Stomach (tissue), 9 donors: Measurements from ENCODE around the gene RANBP3. TPM values are rescaled to one million over a fixed set of nuclear protein-coding genes. Genes with fewer than 3 reads are reported as not detected.
"Not testable (repeated sequence)": the region's sequence is repeated elsewhere in the genome, so short reads cannot be mapped to it uniquely, and the experiment has no call there.

Source experiments
- DNase-seq, 2 donors: peaks; one replicate each; pipeline versions ENCODE4 v3.0.0 to v3.0.0-alpha.2; 2013 to 2019
- H3K27ac ChIP-seq, 5 donors: fragments of 200-600 bp in 4 of 5; sonication (generic) in 4 of 5; one replicate each; pipeline ENCODE4 v1.5.1; 2013 to 2019; ENCODE audit warnings: mild to moderate bottlenecking in 1 of 5, moderate library complexity in 1 of 5
- H3K27me3 ChIP-seq, 3 donors: fragments of 200-600 bp; sonication (generic); one replicate each; pipeline ENCODE4 v1.5.1; 2017 to 2019; ENCODE audit warnings: mixed run types in 1 of 3
- H3K36me3 ChIP-seq, 4 donors: fragments of 200-600 bp; sonication (generic); 1 replicate in 3 of 4; 2 replicates in 1 of 4; pipeline ENCODE4 v1.5.1; 2016 to 2019
- H3K4me1 ChIP-seq, 4 donors: fragments of 200-600 bp; sonication (generic); one replicate each; pipeline ENCODE4 v1.5.1; 2016 to 2019
- H3K4me3 ChIP-seq, 4 donors: fragments of 200-600 bp; sonication (generic) in 3 of 4; one replicate each; pipeline ENCODE4 v1.5.1; 2016 to 2019; ENCODE audit warnings: mild to moderate bottlenecking in 1 of 4
- H3K9me3 ChIP-seq, 4 donors: fragments of 200-600 bp; sonication (generic); one replicate each; pipeline ENCODE4 v1.5.1; 2016 to 2019
- CTCF ChIP-seq, 7 experiments: fragments of 450-650 bp in 4 of 7; fragments of 200-600 bp in 3 of 7; sonication (generic) in 3 of 7; IDR thresholded peaks; one replicate each; pipeline ENCODE4 v1.5.1; 2016 to 2019; ENCODE audit warnings: antibody characterized with exemption in 7 of 7, control low read depth in 2 of 7, mild to moderate bottlenecking in 1 of 7
- EP300 ChIP-seq: sonication (generic); formaldehyde crosslinking; IDR thresholded peaks from one replicate; pipeline ENCODE4 v1.6.1; 2017; ENCODE audit warnings: antibody characterized with exemption
- POLR2A ChIP-seq, 4 donors: fragments of 450-650 bp; IDR thresholded peaks; one replicate each; pipeline ENCODE4 v1.6.1; 2016; ENCODE audit warnings: antibody characterized with exemption in 4 of 4, control low read depth in 2 of 4, mild to moderate bottlenecking in 1 of 4, moderate library complexity in 1 of 4
- POLR2AphosphoS5 ChIP-seq, 3 donors: sonication (generic); formaldehyde crosslinking; IDR thresholded peaks; one replicate each; pipeline ENCODE4 v1.6.1; 2016; ENCODE audit warnings: antibody characterized with exemption in 3 of 3
- WGBS, 5 donors: extraction: QIAGEN DNeasy Blood & Tissue Kit in 3 of 5; methylation state at CpG; one replicate each; pipeline versions ENCODE4 v1.1.5 to v1.1.7; 2013 to 2018; 5-methylcytosine and 5-hydroxymethylcytosine counted together
- intact Hi-C: fragments of 100-400 bp; cut with DNase I; formaldehyde crosslinking; loops from one replicate; pipeline ENCODE4 v1.15.1; 2023; ENCODE audit warnings: low total_unique reads
- polyA plus RNA-seq, 3 donors: library from polyadenylated mRNA; stranded (reverse); fragments of 200-250 nt; gene quantifications; one replicate each; pipeline ENCODE4 v1.2.3, GENCODE V29; 2013
- total RNA-seq, 5 donors: library from RNA; depleted of rRNA; stranded (reverse); fragments of >200 nt; gene quantifications; one replicate each; pipeline versions ENCODE4 v1.1.0 to v1.2.3, GENCODE V29; 2014 to 2016
- donor health status: healthy with polysubstance abuse.
- donor health status: Bipolar disorder and iron deficiency.
- donor health status: healthy.

RANBP3 gene
- total and polyA plus RNA-seq, 8 donors = 27.7 to 235 (median 39.2) TPM

- no peak overlapping the region for H3K27ac ChIP-seq
- TF ChIP-seq EP300 (no peak), POLR2AphosphoS5 (IDR thresholded peaks at IDR 0.05) (no peak), CTCF (IDR thresholded peaks at IDR 0.05) (no peak), POLR2A (IDR thresholded peaks at IDR 0.05) (no peak)
- 70 to 86% (median 71%) methylated on average over 9 to 10 of the region's 10 CpGs for WGBS, 5 donors
- peaks cover 3 to 74% (median 52%) of the 10 kb centered on the region in 4 donors for H3K36me3 ChIP-seq
- H3K9me3 ChIP-seq = no peaks in the 10 kb centered on the region
- intact Hi-C loops = no loop called here
- no peaks in the 10 kb centered on the region for H3K4me1 ChIP-seq
- H3K4me3 ChIP-seq = no peak overlapping the region
- no peaks in the 10 kb centered on the region for H3K27me3 ChIP-seq
- DNase-seq = no peak
Observed at GRCh38 chr19:6011206-6011605, 33.3 kb upstream of the RANBP3 start.

GRCh38 chr19:6010107-6010506, 32.2 kb upstream of the RANBP3 start:
- H3K4me3 ChIP-seq = no peak overlapping the region
- peaks cover 3 to 80% (median 62%) of the 10 kb centered on the region in 4 donors for H3K36me3 ChIP-seq
- 91 to 95% (median 94%) methylated on average over 8 to 16 of the region's 16 CpGs for WGBS, 5 donors
- no peak for DNase-seq
- no peak for TF ChIP-seq POLR2A (IDR thresholded peaks at IDR 0.05)
- no peak for TF ChIP-seq CTCF (IDR thresholded peaks at IDR 0.05)
- TF ChIP-seq POLR2AphosphoS5 (IDR thresholded peaks at IDR 0.05) = no peak
- TF ChIP-seq EP300 = no peak
- H3K27ac ChIP-seq = no peak overlapping the region
- no peaks in the 10 kb centered on the region for H3K27me3 ChIP-seq
- H3K9me3 ChIP-seq = no peaks in the 10 kb centered on the region
- H3K4me1 ChIP-seq = no peaks in the 10 kb centered on the region
- intact Hi-C loops = no loop called here

DNA sequence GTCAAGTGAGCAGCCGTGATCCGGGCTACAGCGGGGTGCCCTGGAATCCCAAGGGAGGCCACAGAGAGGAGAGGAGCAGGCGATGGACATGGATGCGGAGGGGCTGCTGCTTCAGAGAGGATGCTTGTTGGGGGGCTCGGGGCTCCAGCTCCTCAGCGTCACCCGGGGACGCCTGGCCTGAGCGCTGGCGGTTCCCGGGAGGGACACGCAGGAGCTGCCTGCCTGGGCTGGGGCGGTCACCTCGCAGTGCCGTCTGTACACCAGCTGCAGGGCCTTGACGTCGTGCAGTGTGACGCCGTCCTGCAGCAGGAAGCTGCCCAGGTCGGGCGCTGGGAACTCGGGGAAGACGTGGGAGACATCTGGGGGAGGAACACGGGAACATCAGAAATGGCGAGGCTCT, 29.9 kb upstream of the RANBP3 start:
- no peak for DNase-seq
- H3K36me3 ChIP-seq = peaks cover 3 to 90% (median 73%) of the 10 kb centered on the region in 4 donors
- 85 to 90% (median 89%) methylated on average over 26 of the region's 26 CpGs for WGBS, 5 donors
- intact Hi-C loops = no loop called here
- no peaks in the 10 kb centered on the region for H3K9me3 ChIP-seq
- H3K4me1 ChIP-seq = no peaks in the 10 kb centered on the region
- no peaks in the 10 kb centered on the region for H3K27me3 ChIP-seq
- TF ChIP-seq POLR2A (IDR thresholded peaks at IDR 0.05) (no peak), EP300 (no peak), CTCF (IDR thresholded peaks at IDR 0.05) (no peak), POLR2AphosphoS5 (IDR thresholded peaks at IDR 0.05) (no peak)
- no peak overlapping the region for H3K27ac ChIP-seq
- no peak overlapping the region for H3K4me3 ChIP-seq

GRCh38 chr19:6006896-6007295, 29.0 kb upstream of the RANBP3 start:
- DNase-seq = no peak
- Histone ChIP-seq H3K4me1 (no peaks in the 10 kb centered on the region), H3K9me3 (no peaks in the 10 kb centered on the region), H3K27ac (no peak overlapping the region), H3K4me3 (no peak overlapping the region), H3K27me3 (no peaks in the 10 kb centered on the region), H3K36me3 (peaks cover 3 to 92% (median 74%) of the 10 kb centered on the region in 4 donors)
- no peak for TF ChIP-seq POLR2AphosphoS5 (IDR thresholded peaks at IDR 0.05)
- TF ChIP-seq EP300 = no peak
- TF ChIP-seq CTCF (IDR thresholded peaks at IDR 0.05) = no peak
- no peak for TF ChIP-seq POLR2A (IDR thresholded peaks at IDR 0.05)
- 90 to 97% (median 95%) methylated on average over 16 to 20 of the region's 20 CpGs for WGBS, 5 donors
- intact Hi-C loops = no loop called here

- intact Hi-C loops, H3K4me3 ChIP-seq, H3K4me1 ChIP-seq, H3K9me3 ChIP-seq, DNase-seq, H3K27me3 ChIP-seq, H3K27ac ChIP-seq: not testable (repeated sequence)
- WGBS, 5 donors = 83 to 96% (median 95%) methylated on average over 7 of the region's 7 CpGs
- peaks cover 3 to 91% (median 75%) of the 10 kb centered on the region in 4 donors for H3K36me3 ChIP-seq
Observed at GRCh38 chr19:6006070-6006446, 28.1 kb upstream of the RANBP3 start.
